ENCODE measurements around the gene RASSF4. TPM values are rescaled to one million over a fixed set of nuclear protein-coding genes. Genes with fewer than 3 reads are reported as not detected.
A peak's percentile ranks its signal among the peaks of the same experiment; 100 is the strongest.

Gene RASSF4
- total RNA-seq, 1 donor from 2014 or later, result 13.1 TPM

GRCh38 chr10:44976352-44977198 lies 17.0 kb downstream of the RASSF4 start:
- peak; percentile 78 for DNase-seq

DNA sequence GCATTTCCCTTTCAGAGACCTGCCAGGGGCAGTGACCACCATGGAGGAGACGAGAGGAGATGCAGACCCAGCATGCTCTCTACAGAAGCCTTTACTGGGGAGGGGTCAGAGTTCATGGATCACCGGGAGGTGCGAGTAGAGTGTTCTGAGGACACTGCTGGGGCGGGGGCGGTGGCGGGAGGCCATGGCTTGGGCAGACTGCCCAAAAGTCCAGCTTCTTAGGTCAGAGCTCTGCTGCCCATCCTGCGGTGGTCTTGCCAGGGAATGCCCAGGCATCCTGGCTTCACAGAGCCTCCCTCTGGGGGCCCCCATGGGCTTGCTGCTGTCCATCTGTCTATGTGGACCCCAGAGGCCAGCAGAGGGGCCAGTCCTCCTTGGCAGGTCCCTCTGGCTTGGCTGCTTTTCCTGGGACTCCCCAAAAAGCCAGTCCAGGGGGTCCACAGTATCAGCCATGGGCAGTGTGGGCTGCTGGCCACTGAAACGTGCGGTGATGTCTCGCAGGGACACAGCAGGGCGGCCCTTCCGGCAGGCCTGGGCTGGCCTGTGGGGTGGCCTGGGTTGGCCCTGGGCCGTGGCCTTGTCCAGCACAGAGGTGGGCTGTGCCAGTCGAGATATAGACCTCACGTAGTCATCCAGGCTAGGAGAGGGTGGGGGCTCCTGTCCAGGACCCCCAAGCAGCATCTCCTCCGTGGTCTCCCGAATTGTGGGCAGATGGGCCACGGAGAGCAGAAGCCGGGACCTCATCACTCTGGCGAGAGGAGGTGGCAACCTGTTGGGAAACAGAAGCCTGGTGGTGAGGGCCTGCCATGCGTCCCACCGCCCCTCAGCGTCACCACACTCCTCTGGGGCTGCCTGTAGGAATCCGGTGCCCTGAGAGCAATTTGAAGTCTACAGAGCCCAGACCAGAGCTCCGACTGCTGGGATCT lies 17.9 kb downstream of the RASSF4 start:
- peak; percentile 39 for DNase-seq

GRCh38 chr10:44978213-44978569 lies 18.6 kb downstream of the RASSF4 start:
- no peak for DNase-seq

DNA sequence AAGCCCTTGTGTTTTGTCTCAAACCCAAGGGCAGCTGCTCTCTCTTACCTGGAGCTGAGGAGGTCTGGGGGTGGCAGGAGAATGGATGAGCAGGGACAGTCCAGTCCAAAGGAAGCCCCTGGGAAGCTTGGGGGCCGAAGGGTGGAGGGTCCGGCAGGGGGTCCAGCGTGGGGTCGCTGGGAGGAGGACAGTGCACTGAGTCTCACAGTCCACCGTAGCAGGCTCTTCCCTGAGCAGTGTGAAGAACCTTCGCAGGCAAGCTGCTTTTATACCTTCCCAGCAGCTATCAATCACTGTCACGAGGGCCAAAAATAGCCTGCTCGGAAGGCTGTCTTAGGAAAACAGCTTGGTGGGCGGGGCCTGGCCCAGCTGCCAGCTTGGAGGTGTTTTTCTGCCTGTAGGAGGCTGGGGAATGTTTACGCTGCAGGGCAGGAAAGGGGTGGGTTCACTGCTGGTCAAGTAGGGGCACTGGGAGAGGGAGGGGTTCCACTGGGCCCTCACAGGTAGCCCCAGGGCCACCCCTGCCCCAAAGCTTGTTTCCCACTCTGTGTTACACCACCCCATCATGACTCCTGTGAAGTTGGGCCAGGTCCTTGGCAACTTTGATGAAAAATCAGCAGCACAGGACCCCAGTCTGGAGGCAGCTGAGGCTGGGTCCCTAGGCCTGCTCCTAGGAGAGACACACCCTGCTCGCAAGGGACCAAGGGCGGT lies 19.1 kb downstream of the RASSF4 start, which contains the start of gene DEPP1:
TSS of gene DEPP1 (minus strand) at position 240 of the 711 bp plus-strand sequence. CDS start 779 bp downstream, outside the sequence.
- DNase-seq, result peak; percentile 99

DNA sequence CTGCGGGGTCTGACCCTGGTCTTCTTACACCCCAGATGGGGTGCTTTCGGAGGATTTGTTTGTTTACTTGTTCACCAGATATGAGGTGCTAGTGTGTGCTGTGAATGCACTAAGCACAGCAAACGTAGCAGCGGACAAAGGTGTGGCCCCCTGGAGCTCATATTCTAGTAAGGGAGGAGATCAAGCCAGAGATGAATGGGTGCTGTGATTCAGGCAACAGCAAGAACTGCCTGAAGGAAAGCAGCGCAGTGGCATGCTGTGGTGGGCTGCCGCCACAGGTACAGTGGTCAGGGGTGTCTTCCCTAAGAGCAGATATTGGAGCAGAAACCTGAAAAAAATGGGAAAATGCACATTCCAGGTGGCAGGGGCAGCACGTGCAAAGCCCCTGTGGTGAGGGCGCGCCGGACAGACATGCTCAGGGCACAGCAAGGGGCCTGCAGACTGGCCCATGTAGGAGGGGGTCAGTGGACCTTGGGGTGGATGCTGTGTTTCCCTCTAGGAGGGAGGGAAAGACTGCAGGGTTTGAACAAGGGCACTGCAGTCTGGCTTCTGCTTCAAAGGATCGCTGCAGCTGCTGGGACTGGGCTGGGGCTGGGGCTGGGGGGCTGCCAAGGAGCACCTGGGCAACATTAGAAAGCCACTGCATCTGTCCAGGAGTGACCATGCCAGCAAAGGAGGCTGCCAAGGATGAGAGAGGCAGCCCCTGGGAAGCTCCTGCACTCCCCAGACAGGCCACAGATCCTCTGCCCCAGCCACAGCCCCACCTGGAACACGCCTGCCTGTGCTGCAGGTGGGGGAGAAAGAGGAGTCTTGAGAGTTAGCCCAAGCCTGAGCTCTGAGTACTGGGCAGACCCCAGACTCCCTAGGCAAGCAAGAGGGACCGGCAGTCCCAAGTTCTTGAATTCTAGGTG lies 19.9 kb downstream of the RASSF4 start:
- no peak for DNase-seq

- peak; percentile 50 for DNase-seq
Measured at GRCh38 chr10:44980309-44981171, 20.9 kb downstream of the RASSF4 start.

GRCh38 chr10:44981172-44982113 lies 21.8 kb downstream of the RASSF4 start:
- DNase-seq, result peak; percentile 93

DNA sequence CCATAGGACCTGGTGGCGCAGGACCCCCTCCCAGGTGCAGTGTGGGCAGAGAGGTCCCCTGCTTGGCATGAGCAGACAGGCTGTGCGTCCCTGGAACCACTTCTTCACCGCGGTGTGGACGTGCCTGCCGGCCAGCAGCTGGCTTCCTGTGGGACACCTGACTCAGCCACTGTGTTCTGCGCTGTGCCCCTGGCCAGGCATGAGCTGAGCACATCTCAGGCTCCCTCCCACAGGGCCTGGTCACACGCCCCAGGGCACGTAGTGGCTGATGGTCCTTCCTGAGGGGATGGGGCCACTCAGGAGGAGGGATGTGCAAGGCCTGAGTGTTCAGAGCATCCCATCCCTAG lies 22.5 kb downstream of the RASSF4 start:
- DNase-seq, result peak; percentile 91

DNA sequence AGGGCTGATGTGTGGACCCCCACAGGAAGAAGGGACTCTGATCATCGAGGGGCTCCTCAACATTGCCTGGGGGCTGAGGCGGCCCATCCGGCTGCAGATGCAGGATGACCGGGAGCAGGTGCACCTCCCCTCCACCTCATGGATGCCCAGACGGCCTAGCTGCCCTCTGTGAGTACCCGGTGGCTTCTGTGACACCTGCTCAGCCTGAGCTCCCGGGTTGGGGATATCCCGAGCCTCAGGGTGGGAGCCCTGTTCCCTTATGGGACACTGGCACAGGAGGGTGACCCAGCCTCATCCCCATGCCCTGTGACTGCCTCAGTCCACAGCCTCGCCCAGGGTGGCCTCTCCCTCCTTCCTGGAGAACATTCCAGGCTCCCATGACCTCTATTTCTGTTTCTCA lies 22.9 kb downstream of the RASSF4 start:
- DNase-seq, result no peak

GRCh38 chr10:44983066-44983894 lies 23.7 kb downstream of the RASSF4 start:
- DNase-seq, result no peak

DNA sequence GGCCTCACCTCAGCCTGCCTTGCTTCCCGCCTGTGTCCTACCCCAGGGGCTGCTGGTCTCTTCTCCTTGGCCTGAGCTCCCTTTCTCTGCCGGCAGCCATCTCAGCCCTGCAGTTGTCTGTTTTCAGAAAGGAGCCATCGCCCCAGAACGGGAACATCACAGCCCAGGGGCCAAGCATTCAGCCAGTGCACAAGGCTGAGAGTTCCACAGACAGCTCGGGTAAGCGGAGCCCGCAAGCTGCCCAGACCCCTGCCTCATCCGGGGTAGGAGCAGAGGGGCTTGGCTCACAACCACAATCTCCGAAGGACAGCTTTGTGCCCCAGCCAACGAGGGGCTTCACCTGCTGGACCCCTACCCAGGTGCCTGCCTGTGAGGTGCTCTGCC lies 24.3 kb downstream of the RASSF4 start:
- no peak for DNase-seq

- no peak for DNase-seq
Measured at GRCh38 chr10:44984671-44985101, 25.1 kb downstream of the RASSF4 start.

DNA sequence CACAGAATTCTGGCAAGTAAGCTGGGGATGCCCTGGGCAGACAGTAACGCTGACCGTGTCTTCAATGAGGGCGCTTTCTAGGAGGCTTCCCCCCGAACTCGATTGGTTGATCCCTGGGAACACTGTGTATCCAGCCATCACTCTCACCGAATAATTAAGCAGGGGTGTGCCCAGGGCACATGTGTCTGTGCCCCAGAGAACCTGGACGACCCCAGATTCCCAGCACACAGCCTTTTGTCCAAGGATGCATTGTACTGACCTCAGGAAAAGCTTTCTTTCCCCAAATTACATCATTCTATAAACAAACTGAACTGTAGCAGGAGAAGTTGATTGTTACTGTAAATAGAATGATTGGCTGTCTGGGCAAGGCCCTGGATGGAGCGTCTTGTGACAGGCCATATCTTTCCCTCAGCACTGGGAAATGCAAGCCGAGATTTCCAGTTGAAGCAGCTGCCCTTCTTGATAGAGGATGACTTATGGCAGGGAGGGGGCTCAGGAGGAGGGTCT lies 25.6 kb downstream of the RASSF4 start:
- peak; percentile 94 for DNase-seq

DNA sequence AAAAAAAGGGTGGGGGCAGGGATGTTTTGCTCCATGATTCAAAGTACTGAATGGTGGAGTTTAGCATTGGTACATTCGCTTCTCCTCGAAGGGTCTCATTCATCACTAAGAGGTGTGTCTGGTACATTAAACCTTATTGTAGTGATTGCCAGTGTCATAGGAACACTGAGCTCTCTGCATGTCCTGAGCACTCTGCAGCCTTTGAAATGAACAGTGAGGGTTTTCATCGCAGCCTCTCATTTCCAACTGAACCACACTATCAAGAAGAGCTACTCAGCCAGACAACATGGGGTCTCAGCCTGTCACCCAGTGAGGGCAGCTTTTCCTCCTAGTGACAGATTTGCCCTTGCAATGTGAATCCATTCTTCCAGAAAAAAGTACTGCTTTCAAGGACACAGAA lies 26.6 kb downstream of the RASSF4 start:
- no peak for DNase-seq

DNA sequence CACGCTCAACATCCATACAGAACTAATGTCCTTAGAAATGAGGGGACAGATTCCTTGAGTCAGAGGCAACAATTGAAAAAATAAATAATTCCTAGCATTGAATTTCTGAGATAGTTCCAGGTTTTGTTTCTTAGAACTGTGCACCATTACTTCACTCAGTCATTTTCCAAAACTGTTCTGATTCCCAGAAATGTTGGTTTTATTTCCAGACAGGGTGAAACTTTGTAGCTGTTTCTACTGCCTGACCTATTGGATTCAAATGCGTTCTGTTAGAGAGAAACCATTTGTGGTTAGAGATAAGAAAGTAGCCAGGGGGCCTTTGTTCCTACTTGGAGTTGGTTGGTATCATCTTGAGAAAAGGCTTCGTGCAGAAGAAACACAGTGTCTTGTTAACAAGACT lies 27.1 kb downstream of the RASSF4 start:
- DNase-seq, result no peak

- DNase-seq, result no peak
Measured at GRCh38 chr10:44988957-44989585, 29.5 kb downstream of the RASSF4 start.

GRCh38 chr10:44989597-44990301 lies 30.1 kb downstream of the RASSF4 start:
- no peak for DNase-seq

Data from dermis blood vessel endothelial cell (primary cell).